Gastrocnemius medialis (tissue), 4 donors: ENCODE results near the gene CMIP.

ENCODE experiments used
- CTCF ChIP-seq, 5 experiments: fragments of 450-650 bp in 3 of 5; fragments of 200-600 bp in 2 of 5; sonication (generic) in 2 of 5; IDR thresholded peaks in 4 of 5; conservative IDR thresholded peaks in 1 of 5; 1 replicate in 4 of 5; 2 replicates in 1 of 5; pipeline ENCODE4 v1.5.1; 2016 to 2019; ENCODE audit warnings: antibody characterized with exemption in 5 of 5, mild to moderate bottlenecking in 3 of 5, moderate library complexity in 3 of 5
- POLR2A ChIP-seq, 2 donors: fragments of 450-650 bp; IDR thresholded peaks; one replicate each; pipeline ENCODE4 v1.6.1; 2017; ENCODE audit warnings: antibody characterized with exemption in 2 of 2, mild to moderate bottlenecking in 2 of 2, moderate library complexity in 2 of 2

- TF ChIP-seq CTCF (IDR thresholded peaks at IDR 0.05 in 4 of 5, conservative IDR thresholded peaks at IDR 0.05 in 1 of 5) (no peak), POLR2A (IDR thresholded peaks at IDR 0.05) (no peak)
Measured at GRCh38 chr16:81560979-81561657, 116.5 kb downstream of the CMIP start.
